Eye (tissue), 1 donor: ENCODE data around the gene FBXO44.

Experiments used
- DNase-seq: peaks from one replicate; pipeline ENCODE4 v3.0.0-alpha.2; 2015

Gene FBXO44

DNA sequence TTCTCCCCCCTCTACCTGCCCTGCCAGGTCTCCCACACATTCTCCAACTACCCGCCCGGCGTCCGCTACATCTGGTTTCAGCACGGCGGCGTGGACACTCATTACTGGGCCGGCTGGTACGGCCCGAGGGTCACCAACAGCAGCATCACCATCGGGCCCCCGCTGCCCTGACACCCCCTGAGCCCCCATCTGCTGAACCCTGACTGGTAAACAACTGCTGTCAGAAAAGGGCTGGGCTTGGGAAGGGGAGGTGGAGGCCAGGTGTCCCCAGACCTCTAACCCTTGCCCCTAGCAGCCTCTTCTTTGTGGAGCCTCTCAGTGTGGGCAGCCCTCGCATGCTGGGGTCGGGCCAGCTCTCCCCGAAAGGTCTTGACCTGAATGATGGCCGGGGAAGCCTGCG, 6.4 kb downstream of the FBXO44 start:
- DNase-seq, result no peak

- DNase-seq, result peak; percentile 61
Observed at GRCh38 chr1:11664336-11665065, 9.8 kb downstream of the FBXO44 start.

GRCh38 chr1:11668516-11668915, 13.8 kb downstream of the FBXO44 start:
- DNase-seq, result no peak

DNA sequence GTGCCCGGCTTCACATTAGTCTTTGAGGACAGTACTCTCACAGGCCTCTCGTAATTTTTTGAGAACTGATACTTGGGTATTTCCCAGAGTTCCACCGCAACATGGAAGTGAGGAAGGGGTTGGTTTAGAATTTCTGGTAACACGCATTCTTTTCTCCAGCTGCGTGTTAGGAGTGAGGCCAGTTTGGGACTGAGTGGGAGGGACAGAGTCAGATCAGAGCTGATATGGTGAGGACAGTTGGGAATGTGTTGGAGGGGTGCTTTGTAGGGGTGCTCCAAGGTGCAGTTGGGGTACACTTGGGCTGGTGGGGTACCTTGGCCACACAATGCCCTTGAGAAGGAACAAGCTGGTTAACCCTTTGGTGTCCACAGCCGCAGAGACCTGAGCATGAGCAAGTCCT, 16.1 kb downstream of the FBXO44 start:
- DNase-seq, result no peak

GRCh38 chr1:11671205-11671543, 16.5 kb downstream of the FBXO44 start:
- DNase-seq, result no peak

DNA sequence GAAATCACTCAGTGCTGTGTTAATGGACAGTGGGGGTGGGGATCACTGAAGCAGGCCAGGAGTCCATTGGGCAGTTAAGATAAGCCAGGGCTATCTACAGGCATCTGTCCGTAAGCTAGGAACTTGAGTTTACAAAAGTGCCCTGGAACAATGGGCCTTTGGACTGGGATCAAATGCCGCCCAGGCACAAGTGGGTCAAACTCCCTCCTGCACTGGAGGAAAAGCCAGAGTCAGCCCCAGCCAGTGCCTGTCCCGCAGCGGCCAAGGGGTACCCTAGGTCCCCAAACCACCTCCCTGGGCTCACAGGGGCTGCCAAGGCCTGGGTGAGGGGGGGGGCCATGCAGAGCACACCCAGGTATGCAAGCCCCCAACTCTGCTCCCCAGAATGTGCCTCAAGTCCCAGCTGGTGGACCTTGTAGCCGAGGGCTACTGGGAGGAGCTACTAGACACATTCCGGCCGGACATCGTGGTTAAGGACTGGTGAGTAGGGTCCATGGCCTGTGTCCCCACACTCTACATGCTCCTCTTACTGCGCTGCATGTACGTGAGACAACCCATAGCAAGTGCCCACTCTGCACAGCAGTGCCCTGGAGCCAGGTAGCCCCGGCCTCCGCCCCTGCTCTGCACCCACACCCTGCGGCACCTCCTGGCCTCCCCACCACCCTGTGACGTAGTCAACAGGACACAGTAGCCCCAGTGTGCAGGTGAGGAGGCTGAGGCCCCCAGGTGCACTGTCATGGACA, 17.0 kb downstream of the FBXO44 start:
- DNase-seq, result no peak

DNA sequence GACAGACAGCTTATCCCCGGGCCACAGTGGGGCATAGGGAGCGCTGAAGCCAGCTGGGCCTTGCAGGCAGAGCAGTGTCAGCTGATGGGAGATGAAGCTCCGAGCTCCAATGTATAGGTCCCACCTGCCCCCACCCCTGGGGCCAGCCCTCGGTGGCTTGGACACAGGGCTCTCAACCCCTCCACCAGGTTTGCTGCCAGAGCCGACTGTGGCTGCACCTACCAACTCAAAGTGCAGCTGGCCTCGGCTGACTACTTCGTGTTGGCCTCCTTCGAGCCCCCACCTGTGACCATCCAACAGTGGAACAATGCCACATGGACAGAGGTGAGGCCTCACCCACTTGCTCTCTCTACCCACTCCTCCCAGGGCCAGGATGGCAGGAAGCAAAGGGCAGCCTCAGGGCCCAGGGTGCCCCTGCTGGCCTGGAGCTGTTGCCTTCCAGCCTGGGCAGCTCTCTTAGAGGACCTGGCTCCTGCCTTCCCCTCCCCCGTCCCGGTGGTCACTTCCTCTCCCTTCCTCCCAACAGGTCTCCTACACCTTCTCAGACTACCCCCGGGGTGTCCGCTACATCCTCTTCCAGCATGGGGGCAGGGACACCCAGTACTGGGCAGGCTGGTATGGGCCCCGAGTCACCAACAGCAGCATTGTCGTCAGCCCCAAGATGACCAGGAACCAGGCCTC, 18.6 kb downstream of the FBXO44 start:
- no peak for DNase-seq

GRCh38 chr1:11674488-11674887, 19.8 kb downstream of the FBXO44 start:
- DNase-seq, result no peak

GRCh38 chr1:11675325-11675724, 20.6 kb downstream of the FBXO44 start:
- no peak for DNase-seq

- no peak for DNase-seq
Observed at GRCh38 chr1:11676386-11677103, 21.9 kb downstream of the FBXO44 start.

DNA sequence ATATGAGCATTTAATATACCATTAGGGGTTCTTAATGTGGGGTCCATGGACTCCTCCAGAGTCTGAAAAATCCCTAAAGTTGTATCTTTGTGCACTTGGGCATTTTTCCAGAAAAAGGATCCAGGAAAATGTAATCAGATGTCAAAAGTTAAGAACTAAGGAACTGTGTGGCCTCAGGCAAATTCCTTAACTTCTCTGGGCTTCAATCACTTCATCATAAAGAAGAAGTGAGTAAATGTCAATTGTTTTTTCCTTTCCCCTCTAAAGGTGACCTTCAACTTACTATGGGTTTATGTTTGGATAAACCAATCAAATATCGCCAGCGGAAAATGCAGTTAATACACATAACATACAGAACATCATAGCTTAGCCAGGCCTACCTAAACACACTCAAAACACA, 23.8 kb downstream of the FBXO44 start:
- DNase-seq, result no peak

GRCh38 chr1:11680270-11681070, 25.8 kb downstream of the FBXO44 start:
- no peak for DNase-seq

- DNase-seq, result peak; percentile 94
Observed at GRCh38 chr1:11681071-11681771, 26.5 kb downstream of the FBXO44 start, which contains the start of gene MAD2L2. Gene MAD2L2 (minus strand): TSS chr1:11681148. CDS start chr1:11680601, 547 bp downstream.

GRCh38 chr1:11682287-11682771, 27.7 kb downstream of the FBXO44 start:
- DNase-seq, result no peak

DNA sequence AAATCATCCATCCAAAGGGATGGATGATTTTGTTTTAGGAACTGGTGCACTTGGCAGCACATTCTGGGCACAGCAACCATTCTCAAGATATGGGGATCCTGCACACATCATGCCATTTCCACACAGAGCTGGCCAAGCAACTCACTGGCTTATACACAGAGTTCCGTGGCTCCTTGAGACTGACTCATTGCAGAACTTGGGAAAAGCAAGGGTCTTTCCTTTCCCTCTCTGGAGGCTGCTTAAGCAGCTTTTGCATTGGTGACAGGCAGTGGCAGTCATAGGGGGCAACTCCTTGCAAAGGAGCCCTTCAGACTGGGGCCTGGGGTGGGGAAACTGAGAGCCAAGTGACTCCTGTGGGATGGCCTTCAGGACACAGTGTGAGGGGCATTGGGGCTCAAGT, 28.1 kb downstream of the FBXO44 start:
- DNase-seq, result no peak

GRCh38 chr1:11684070-11684469, 29.4 kb downstream of the FBXO44 start:
- no peak for DNase-seq

- DNase-seq, result no peak
Observed at GRCh38 chr1:11685210-11685752, 30.6 kb downstream of the FBXO44 start.

DNA sequence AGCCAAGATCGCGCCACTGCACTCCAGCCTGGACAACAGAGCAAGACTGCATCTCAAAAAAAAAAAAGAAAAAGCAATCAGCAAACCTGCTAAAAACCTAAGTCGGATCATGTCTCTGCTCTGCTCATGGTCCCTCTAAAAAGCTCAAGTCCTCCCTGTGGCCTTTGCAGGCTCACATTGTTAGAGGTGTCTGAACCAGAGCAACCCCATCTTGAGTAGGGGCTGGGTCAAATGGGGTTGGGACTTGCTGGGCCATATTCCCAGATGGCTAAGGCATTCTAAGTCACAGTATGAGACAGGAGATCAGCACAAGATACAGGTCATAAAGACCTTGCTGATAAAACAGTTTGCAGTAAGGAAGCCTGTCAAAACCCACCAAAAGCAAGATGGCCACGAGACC, 33.8 kb downstream of the FBXO44 start:
- DNase-seq, result no peak

- DNase-seq, result peak; percentile 86
Observed at GRCh38 chr1:11690397-11691301, 36.0 kb downstream of the FBXO44 start.

- peak; percentile 88 for DNase-seq
Observed at GRCh38 chr1:11691302-11691914, 36.7 kb downstream of the FBXO44 start, which contains the start of gene DRAXIN. Gene DRAXIN (plus strand): TSS chr1:11691710. CDS start chr1:11706259, 14,549 bp downstream.
